GM12878 (cell line): Measurements from ENCODE around the gene SLC2A1. TPM values are rescaled to one million over a fixed set of nuclear protein-coding genes. Genes with fewer than 3 reads are reported as not detected.

ENCODE experiments used
- ESRRA ChIP-seq: IDR thresholded peaks from 2 replicates; pipeline ENCODE4 v1.6.1; 2012; ENCODE audit warnings: mild to moderate bottlenecking, low read length, improper control_type of control experiment
- NRF1 ChIP-seq: conservative IDR thresholded peaks from 2 replicates; pipeline ENCODE4 v1.6.1; 2011; ENCODE audit warnings: mild to moderate bottlenecking, low read depth, low read length, improper control_type of control experiment
- RAD21 ChIP-seq: IDR thresholded peaks from 2 replicates; pipeline ENCODE4 v1.6.1; 2011; ENCODE audit warnings: mild to moderate bottlenecking, low read depth, low read length, moderate library complexity; ENCODE audit not compliant: insufficient read depth
- SMC3 ChIP-seq: IDR thresholded peaks from 2 replicates; pipeline ENCODE4 v1.6.1; 2011; ENCODE audit warnings: low read length, improper control_type of control experiment, borderline replicate concordance
- TCF12 ChIP-seq: IDR thresholded peaks from 2 replicates; pipeline ENCODE4 v1.6.1; 2011; ENCODE audit warnings: low read depth, mild to moderate bottlenecking, low read length
- polyA plus RNA-seq, 11 experiments: library from polyadenylated mRNA; depleted of rRNA in 4 of 11; unstranded in 6 of 11; stranded (reverse) in 5 of 11; fragments of >200 nt; fragmentation: Nextera tagmentation in 4 of 11; fragmentation: Illumina TruSeq in 1 of 11; extraction: Ambion mirVana in 4 of 11; extraction: Trizol in 1 of 11; gene quantifications; 1 replicate in 1 of 11; 2 replicates in 10 of 11; pipeline versions ENCODE4 v1.2.1 to v1.2.3, GENCODE V29; 2011 to 2016; ENCODE audit warnings: inconsistent platforms in 2 of 11, missing spikeins in 2 of 11, low read depth in 1 of 11
- total RNA-seq, 4 experiments: library from RNA; depleted of rRNA in 3 of 4; stranded (reverse); fragments of >200 nt in 3 of 4; fragmentation: Illumina TruSeq in 1 of 4; extraction: Trizol in 1 of 4; gene quantifications; 2 replicates each; pipeline versions ENCODE4 v1.2.1 to v1.2.3, GENCODE V29; 2013 to 2021
- TF ChIP-seq, protein P1 (sequence below): fragments of 450-650 bp; formaldehyde crosslinking; IDR thresholded peaks from 2 replicates; pipeline ENCODE4 v1.4.0; 2022; ENCODE audit warnings: mild to moderate bottlenecking, moderate library complexity
- TF ChIP-seq, protein P2 (sequence below): fragments of 150-350 bp; IDR thresholded peaks from 2 replicates; pipeline ENCODE4 v1.6.1; 2016; ENCODE audit warnings: low read depth, low read length
- TF ChIP-seq, protein P3 (sequence below): fragments of 450-650 bp; IDR thresholded peaks from 2 replicates; pipeline ENCODE4 v1.6.1; 2016; ENCODE audit warnings: mild to moderate bottlenecking
- TF ChIP-seq, protein P4 (sequence below): fragments of 450-650 bp; IDR thresholded peaks from 2 replicates; pipeline ENCODE4 v1.6.1; 2017; ENCODE audit warnings: low read depth, mild to moderate bottlenecking, moderate library complexity
- TF ChIP-seq, protein P5 (sequence below): fragments of 450-650 bp; IDR thresholded peaks from 2 replicates; pipeline ENCODE4 v1.6.1; 2016; ENCODE audit warnings: mild to moderate bottlenecking, moderate library complexity, borderline replicate concordance
- TF ChIP-seq, protein P6 (sequence below): fragments of 450-650 bp; IDR thresholded peaks from 2 replicates; pipeline ENCODE4 v1.6.1; 2017; ENCODE audit warnings: borderline replicate concordance

The SLC2A1 gene
- total and polyA plus RNA-seq, 10 of the 15 experiments (the other 5 are each of a cell fraction or from before 2014, with no cell fraction given): 5.7 to 66.0 (median 44.2) TPM

DNA sequence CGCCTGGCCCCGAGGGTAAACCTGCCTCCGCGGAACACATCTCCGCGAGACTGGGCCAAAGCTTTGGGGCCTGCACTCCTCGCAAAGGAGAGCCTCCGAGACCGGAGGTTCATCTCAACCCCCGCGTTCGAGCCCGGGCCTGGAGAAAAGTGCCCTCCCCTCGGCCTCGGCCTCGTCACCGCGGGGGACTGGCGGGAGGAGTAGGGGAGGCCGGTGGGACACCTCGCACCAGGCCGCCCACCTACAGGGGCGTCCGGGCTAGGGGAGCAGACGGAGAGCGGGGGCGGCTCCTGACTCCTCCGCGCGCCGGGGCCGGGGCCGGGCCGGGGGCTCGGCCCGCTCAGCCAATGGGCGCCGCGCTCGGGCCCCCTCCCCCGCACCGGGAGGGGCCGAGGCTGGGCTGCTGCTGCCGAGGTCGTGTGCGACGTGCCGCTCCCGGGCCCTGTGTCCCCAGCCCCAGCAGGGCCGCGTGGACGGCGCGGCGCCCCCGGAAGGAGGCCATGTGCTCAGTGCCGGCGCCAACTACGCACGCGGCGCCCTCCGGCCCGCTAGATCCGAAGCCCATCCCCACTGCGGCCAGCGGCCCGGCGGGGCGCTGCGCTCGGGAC, 684 bp downstream of the SLC2A1 start (continued):
- TF ChIP-seq, protein P1, sequence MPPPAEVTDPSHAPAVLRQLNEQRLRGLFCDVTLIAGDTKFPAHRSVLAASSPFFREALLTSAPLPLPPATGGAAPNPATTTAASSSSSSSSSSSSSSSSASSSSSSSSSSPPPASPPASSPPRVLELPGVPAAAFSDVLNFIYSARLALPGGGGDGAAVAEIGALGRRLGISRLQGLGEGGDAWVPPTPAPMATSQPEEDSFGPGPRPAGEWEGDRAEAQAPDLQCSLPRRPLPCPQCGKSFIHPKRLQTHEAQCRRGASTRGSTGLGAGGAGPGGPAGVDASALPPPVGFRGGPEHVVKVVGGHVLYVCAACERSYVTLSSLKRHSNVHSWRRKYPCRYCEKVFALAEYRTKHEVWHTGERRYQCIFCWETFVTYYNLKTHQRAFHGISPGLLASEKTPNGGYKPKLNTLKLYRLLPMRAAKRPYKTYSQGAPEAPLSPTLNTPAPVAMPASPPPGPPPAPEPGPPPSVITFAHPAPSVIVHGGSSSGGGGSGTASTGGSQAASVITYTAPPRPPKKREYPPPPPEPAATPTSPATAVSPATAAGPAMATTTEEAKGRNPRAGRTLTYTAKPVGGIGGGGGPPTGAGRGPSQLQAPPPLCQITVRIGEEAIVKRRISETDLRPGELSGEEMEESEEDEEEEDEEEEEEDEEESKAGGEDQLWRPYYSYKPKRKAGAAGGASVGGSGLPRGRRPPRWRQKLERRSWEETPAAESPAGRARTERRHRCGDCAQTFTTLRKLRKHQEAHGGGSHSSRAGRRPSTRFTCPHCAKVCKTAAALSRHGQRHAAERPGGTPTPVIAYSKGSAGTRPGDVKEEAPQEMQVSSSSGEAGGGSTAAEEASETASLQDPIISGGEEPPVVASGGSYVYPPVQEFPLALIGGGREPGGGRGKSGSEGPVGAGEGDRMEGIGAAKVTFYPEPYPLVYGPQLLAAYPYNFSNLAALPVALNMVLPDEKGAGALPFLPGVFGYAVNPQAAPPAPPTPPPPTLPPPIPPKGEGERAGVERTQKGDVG (CRISPR knock-in tag): no peak
- TF ChIP-seq, protein P2, sequence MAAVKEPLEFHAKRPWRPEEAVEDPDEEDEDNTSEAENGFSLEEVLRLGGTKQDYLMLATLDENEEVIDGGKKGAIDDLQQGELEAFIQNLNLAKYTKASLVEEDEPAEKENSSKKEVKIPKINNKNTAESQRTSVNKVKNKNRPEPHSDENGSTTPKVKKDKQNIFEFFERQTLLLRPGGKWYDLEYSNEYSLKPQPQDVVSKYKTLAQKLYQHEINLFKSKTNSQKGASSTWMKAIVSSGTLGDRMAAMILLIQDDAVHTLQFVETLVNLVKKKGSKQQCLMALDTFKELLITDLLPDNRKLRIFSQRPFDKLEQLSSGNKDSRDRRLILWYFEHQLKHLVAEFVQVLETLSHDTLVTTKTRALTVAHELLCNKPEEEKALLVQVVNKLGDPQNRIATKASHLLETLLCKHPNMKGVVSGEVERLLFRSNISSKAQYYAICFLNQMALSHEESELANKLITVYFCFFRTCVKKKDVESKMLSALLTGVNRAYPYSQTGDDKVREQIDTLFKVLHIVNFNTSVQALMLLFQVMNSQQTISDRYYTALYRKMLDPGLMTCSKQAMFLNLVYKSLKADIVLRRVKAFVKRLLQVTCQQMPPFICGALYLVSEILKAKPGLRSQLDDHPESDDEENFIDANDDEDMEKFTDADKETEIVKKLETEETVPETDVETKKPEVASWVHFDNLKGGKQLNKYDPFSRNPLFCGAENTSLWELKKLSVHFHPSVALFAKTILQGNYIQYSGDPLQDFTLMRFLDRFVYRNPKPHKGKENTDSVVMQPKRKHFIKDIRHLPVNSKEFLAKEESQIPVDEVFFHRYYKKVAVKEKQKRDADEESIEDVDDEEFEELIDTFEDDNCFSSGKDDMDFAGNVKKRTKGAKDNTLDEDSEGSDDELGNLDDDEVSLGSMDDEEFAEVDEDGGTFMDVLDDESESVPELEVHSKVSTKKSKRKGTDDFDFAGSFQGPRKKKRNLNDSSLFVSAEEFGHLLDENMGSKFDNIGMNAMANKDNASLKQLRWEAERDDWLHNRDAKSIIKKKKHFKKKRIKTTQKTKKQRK: no peak
- TF ChIP-seq, protein P3, sequence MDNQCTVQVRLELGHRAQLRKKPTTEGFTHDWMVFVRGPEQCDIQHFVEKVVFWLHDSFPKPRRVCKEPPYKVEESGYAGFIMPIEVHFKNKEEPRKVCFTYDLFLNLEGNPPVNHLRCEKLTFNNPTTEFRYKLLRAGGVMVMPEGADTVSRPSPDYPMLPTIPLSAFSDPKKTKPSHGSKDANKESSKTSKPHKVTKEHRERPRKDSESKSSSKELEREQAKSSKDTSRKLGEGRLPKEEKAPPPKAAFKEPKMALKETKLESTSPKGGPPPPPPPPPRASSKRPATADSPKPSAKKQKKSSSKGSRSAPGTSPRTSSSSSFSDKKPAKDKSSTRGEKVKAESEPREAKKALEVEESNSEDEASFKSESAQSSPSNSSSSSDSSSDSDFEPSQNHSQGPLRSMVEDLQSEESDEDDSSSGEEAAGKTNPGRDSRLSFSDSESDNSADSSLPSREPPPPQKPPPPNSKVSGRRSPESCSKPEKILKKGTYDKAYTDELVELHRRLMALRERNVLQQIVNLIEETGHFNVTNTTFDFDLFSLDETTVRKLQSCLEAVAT: 0 out of 2 replicates have a peak, but pooled peaks have one; percentile 48
- TF ChIP-seq, protein P4, sequence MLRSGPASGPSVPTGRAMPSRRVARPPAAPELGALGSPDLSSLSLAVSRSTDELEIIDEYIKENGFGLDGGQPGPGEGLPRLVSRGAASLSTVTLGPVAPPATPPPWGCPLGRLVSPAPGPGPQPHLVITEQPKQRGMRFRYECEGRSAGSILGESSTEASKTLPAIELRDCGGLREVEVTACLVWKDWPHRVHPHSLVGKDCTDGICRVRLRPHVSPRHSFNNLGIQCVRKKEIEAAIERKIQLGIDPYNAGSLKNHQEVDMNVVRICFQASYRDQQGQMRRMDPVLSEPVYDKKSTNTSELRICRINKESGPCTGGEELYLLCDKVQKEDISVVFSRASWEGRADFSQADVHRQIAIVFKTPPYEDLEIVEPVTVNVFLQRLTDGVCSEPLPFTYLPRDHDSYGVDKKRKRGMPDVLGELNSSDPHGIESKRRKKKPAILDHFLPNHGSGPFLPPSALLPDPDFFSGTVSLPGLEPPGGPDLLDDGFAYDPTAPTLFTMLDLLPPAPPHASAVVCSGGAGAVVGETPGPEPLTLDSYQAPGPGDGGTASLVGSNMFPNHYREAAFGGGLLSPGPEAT: no peak
- TF ChIP-seq RAD21 (no peak), SMC3 (no peak), TCF12 (no peak), NRF1 (no peak), ESRRA (no peak)
- TF ChIP-seq, protein P5, sequence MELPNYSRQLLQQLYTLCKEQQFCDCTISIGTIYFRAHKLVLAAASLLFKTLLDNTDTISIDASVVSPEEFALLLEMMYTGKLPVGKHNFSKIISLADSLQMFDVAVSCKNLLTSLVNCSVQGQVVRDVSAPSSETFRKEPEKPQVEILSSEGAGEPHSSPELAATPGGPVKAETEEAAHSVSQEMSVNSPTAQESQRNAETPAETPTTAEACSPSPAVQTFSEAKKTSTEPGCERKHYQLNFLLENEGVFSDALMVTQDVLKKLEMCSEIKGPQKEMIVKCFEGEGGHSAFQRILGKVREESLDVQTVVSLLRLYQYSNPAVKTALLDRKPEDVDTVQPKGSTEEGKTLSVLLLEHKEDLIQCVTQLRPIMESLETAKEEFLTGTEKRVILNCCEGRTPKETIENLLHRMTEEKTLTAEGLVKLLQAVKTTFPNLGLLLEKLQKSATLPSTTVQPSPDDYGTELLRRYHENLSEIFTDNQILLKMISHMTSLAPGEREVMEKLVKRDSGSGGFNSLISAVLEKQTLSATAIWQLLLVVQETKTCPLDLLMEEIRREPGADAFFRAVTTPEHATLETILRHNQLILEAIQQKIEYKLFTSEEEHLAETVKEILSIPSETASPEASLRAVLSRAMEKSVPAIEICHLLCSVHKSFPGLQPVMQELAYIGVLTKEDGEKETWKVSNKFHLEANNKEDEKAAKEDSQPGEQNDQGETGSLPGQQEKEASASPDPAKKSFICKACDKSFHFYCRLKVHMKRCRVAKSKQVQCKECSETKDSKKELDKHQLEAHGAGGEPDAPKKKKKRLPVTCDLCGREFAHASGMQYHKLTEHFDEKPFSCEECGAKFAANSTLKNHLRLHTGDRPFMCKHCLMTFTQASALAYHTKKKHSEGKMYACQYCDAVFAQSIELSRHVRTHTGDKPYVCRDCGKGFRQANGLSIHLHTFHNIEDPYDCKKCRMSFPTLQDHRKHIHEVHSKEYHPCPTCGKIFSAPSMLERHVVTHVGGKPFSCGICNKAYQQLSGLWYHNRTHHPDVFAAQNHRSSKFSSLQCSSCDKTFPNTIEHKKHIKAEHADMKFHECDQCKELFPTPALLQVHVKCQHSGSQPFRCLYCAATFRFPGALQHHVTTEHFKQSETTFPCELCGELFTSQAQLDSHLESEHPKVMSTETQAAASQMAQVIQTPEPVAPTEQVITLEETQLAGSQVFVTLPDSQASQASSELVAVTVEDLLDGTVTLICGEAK: no peak
- TF ChIP-seq, protein P6, sequence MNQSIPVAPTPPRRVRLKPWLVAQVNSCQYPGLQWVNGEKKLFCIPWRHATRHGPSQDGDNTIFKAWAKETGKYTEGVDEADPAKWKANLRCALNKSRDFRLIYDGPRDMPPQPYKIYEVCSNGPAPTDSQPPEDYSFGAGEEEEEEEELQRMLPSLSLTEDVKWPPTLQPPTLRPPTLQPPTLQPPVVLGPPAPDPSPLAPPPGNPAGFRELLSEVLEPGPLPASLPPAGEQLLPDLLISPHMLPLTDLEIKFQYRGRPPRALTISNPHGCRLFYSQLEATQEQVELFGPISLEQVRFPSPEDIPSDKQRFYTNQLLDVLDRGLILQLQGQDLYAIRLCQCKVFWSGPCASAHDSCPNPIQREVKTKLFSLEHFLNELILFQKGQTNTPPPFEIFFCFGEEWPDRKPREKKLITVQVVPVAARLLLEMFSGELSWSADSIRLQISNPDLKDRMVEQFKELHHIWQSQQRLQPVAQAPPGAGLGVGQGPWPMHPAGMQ: no peak
